ENCODE measurements around the gene SLC6A19.

SLC6A19 gene

DNA sequence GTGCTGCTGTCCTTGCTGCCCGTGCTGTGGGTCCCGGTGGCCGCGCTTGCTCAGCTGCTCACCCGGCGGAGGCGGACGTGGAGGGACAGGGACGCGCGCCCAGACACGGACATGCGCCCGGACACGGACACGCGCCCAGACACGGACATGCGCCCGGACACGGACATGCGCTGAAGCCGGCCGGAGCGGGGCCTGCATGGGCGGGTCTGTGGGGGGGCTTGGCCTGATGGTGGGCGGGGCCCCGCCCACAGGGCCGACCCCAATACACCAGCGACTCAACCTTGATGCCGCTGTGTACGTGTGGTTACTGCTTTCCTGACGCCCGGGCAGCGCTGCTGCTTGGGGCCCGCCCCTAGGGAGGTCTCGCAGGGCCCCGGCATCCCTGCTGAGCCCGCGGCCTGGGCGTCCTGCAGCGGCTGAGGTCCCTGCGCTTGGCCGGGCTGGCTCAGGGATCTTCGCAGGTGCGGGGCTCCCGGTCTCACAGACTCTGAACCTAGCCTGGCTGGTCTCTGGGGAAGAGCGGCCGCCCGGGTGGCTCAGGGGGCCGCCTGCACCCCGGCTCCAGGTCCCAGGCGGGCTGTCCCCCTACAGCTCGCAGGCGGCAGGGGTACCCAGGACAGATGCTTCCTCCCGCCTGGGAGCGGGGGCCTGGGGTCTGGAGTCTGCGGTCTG, 44.6 kb downstream of the SLC6A19 start:
- DNase-seq (ENCODE audit: low read depth) = no peak

DNA sequence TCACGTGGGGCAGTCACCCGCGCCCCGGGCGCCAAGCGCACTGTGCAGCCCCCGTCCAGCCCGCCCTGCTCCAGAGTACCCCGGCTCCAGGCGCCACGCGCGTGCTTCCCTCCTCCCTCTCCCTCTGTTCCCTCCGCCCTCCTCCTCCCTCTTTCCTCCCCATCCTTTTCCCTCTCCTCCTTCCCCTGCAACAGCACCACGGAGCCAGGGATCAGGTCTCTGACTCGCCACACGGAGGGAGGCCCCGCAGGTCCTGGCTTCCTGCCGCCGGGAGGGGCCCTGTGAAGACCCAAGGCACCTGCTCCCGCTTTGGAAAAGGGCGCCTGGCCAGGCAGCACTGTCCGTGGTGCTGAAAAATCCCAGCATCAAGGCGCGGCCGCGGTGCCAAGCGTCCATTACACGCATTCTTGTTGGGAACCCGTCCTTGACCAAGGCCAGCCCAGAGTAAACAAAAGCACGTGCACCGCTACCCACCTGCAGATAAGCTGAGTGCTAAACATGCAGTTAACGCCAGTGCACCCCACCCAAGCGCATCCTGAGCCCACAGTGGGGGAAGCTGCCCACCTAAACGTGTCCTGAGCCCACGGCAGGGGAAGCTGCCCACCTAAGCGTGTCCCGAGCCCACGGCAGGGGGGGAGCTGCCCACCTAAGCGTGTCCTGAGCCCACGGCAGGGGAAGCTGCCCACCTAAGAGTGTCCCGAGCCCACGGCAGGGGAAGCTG, 45.5 kb downstream of the SLC6A19 start:
- no peak for DNase-seq (ENCODE audit: low read depth)

DNA sequence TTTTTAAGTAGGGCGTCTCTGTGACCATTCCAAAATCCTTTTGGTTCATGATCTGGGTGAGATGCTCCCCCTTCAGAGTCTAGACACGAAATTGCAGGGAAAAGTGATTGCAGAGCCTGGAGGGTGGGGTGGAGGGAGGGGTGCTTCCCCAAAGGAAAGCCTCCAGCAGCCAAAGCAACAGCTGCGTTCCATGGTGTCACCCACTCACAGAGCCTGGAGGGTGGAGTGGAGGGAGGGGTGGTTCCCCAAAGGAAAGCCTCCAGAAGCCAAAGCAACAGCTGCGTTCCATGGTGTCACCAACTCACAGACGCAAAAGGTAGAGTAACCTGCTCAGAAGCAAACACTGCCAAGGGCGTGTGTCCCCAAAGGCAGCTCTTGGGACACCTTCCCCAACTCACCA, 46.4 kb downstream of the SLC6A19 start:
- no peak for DNase-seq (ENCODE audit: low read depth)

DNA sequence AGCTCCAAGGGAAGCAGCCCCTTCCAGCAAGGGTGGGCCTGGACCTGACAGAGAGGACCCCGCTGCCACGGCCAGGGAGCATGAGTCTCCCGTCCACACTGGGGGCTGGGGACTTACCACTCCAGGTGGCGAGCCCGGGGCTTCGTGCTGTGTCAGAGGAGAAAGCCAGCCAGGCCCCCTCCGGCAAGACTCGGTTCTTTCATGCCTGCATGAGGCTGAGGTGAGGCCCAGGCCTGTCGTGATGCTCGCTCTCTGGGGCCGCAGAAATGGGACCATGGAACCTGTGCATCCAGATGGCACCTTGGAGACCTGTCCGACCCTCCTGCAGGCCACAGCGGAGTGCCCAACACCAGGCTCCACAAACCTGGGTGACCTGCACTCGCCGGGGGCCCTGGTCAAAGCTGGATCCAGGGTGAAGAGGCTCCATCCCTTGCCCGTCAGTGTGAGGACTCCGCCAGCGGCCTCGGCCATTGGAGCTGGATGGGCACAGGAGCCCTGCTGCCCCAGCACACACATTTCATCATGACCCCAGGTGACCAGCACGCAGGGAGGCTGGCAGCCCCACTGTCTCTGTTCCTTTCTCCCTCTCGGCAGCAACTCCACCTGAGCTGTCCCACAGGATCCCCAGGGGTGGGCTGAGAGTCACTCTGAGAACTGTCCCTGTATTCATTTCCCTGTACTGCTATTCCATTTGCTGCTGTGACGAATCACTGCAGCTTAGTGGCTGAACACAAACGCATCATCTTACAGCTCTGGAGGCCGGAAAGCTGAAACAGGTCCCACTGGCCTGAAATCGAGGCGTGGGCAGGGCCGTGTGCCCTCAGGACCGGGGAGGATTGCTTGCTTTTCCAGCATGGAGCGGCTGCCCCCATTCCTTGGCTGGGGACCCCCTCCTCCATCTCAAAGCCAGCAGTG, 48.2 kb downstream of the SLC6A19 start:
- no peak for DNase-seq (ENCODE audit: low read depth)

DNA sequence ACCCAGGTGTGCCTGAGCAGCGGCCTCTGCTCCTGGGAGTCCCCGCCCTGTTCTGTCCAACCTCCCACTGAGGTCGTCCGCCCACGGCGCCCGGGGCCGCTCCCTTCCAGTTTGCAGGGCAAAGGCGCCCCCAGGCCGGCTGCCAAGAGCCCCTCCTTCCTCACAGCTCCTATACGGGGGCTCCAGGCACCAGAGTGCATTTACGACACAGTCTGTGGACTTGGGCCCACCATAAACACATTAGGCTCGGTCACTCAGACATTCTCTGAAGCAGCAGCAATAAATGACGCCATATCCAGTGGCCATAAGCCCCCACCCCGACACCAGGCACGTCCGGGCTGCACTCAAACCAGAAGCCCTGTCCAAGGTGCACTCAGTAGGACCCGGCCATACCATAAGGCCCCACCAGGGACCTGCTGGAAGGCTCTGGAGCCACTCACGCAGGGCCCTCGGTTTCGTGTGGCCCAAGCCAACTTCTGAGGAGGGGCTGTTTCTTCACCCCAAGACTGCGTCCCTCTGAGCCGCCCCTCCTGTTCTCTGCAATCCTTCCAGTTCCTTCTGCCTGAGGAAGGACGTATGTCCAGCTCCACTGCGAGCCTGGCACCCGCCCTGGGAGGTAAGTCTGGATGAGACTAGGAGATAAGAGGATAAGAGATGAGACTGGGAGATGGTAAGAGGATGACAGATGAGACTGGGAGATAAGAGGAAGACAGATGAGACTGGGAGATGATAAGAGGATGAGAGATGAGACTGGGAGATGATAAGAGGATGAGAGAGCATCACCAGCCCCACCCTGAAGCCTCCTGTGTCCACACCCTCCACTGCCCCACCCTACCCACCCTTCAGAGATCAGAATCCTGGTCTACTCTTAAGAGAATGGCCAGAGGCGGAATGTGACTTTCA, 50.5 kb downstream of the SLC6A19 start:
- no peak for DNase-seq (ENCODE audit: low read depth)

DNA sequence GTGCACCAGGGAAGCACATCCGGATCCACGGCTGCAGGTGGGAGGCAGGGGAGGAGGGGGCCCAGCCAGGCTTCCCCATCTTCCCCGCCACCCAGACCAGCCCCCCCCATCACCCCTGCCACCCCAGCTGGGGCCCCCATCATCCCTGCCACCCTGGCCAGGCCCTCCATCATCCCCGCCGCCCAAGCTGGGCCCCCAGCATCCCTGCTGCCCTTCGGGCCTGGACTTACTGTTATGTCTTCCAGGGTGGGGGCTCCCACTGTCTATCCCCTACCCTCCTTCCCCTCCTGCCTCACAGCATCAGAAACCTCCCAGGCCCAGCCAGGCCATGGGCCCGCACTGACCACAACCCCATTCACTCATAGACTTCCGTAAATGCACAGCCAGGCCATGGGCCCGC, 51.3 kb downstream of the SLC6A19 start:
- no peak for DNase-seq (ENCODE audit: low read depth)

DNA sequence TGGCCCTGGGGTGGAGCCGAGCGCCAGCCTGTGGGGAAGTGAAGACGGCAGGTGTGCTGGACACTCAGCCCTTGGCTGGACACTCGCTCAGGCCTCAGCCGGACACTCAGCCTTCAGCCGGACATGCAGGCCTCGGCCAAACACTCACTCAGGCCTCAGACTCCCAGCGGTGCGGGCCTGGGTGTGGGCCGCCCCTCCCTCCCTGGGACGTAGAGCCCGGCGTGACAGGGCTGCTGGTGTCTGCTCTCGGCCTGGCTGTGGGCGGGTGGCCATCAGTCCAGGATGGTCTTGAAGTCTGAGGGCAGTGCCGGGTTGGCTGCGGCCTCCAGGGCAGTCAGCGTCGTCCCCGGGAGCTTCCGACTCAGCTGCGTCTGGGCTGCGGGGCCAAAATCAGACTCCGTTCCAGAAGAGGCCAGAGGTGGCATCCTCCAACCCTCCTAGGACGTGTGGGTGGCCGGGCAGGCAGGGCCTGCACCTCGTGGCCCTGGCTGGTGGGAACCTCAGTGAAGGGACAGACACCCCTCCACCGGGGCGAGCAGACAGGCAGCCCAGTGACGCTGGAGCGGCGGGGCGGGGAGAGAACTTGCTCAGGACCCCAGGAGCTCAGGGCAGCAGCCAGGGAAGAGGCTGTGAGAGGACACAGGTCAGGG, 52.2 kb downstream of the SLC6A19 start:
- DNase-seq (ENCODE audit: low read depth) = no peak

DNA sequence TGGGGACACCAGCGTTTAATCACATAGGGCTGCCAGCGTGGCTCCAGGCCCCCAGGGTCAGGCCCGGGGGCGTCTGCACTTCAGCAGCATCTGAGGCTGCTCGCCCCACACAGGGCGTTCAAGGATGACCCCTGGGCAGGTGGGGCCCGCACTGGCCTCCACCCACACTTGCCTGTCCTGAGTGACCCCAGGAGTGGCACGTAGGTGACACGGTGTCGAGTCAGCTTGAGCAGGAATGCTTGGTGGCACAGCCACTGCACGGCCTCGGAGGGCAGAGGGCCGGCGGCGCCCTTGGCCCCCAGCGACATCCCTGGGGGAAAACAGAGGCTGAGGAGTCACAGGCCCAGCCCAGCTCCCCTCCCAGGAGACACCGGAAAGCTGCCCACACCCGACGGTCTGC, 52.8 kb downstream of the SLC6A19 start:
- DNase-seq (ENCODE audit: low read depth) = no peak

DNA sequence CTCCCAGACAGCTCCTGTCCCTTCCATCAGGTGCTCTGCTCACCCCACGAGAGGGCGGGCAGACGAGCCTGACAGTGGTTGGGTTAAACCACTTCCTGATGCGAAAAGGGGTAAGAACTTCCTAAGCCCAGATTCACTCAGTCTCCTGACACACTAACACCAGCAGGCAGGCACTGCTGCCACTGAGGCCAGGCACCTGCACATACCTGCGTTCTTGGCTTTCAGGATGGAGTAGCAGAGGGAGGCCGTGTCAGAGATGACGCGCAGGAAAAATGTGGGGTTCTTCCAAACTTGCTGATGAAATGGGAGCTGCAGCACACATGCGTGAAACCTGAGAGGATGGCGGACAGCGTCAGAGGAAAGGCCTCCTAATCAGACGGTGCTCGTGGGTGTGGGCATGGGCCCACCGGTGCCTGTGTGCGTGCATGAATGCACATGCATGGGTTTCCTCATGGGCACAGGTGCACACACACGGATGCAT, 53.7 kb downstream of the SLC6A19 start:
- DNase-seq (ENCODE audit: low read depth) = no peak

DNA sequence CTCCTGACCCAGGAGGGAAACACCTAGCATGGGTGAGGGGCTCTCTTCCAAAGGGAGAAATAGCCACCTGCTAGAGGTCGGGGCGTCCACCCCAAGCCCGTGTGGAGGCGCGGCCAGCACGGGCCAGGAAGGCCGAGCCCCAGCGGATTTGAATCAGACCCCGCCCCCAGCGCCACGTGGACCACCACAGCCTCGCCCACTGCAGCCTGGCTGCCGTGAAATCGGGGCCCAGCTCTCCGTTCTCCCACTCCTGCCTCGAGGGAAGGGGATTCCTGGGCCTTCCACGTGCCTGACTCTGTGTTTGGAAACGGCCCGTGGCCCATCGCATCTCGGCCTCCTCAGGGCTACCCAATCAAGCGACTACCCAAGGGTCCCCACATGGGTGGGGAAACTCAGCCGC, 55.4 kb downstream of the SLC6A19 start:
- no peak for DNase-seq (ENCODE audit: low read depth)

DNA sequence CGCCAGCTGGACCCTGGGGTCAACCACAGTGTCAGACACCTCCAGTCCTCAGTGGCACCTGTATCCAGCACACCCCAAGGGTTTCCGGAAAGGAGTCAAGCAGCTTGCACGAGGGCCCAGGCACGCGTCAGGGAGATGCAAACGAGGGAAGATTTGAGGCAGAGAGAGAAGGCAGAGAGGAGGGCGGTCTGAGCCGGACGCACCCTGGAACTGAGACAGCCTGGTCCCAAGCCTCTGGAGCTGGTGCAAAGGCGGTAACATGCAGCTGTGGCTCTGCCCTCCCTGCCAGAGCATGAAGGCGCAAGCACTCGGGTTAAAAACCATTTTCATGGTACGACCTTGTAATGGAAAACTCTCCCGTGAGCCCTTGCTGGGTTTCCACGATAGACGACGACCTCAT, 56.0 kb downstream of the SLC6A19 start:
- no peak for DNase-seq (ENCODE audit: low read depth)

DNA sequence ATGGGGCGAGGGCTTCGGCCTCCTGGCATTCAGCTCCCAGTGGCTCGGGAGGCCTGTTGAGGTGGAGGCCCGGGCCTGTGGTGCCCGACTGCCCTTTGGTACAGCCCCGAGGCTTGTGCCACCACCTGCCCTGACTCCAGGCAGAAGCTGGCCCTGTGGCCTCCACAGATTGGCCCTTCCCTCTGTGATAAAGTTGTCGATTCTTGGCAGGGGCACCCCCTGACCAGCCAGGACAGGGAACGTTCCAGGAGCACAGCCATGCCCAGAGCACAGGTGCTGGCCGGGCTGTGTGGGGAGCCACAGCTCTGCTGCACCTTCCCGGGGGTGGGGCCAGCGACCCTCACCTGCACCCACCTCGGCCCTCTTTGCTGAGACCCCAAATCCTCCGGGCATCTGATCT, 56.4 kb downstream of the SLC6A19 start:
- no peak for DNase-seq (ENCODE audit: low read depth)

DNA sequence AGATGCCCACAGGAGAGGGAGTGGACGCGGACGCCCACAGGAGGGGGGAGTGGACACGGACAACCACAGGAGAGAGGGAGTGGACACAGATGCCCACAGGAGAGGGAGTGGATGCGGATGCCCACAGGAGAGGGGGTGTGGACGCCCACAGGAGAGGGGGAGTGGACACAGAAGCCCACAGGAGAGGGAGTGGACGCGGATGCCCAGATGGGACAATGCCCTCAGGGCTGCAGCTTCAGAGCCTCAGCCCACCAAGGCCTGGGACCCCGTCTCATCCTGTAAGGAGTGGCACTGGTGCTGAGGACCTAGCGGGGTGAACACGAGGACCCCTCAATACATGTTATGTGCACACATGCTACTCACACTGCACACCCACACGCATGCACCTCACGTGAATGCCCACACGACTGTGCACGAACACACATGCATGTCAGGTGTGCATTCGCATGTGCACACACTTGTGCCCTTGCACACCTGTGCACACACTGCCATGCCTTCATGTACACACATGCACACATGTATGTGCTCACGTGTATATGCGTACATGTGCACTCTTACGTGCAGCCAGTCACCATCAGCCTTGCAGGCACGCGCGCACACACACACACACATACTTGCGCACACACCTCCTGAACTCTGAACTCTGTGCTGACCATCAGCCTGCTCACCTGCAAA, 58.5 kb downstream of the SLC6A19 start:
- no peak for DNase-seq (ENCODE audit: low read depth)

DNA sequence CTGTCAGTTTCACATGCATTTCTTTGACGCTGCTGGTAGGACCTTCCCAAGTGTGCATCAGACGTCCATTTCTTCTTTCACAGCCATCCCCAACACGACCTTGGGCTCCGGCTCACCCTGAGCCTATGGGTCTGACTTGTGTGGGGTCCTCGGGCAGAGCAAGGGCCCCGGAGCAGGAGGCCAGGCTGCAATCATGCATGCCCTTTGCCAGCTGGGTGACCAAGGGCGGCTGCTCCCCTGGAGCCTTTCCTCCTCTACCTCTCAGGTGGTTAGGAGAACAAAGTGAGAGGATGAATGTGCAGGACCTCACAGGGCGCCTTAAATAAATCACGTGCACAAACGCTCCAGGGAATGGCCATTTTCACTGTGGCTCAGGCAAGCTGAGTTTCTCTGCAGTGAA, 60.2 kb downstream of the SLC6A19 start:
- DNase-seq (ENCODE audit: low read depth) = no peak

DNA sequence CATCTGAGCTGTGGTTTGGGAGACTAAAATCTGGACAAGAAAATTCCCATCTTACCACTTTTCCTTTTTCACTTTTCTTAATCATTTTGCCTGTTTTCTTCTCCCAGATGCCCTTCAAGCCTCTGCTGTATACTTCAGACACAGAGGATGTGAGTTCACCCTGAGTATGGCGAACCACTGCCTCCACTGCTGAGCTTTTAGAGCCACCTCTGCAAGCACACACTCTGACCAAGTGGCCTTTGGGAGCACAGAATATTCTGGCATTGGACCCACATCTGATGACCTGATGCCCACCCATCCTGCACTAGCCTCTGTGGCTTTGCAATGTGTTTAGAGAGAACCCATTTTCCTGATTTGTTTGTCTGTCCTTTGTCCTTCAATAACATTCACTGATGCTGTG, 61.0 kb downstream of the SLC6A19 start:
- no peak for DNase-seq (ENCODE audit: low read depth)

DNA sequence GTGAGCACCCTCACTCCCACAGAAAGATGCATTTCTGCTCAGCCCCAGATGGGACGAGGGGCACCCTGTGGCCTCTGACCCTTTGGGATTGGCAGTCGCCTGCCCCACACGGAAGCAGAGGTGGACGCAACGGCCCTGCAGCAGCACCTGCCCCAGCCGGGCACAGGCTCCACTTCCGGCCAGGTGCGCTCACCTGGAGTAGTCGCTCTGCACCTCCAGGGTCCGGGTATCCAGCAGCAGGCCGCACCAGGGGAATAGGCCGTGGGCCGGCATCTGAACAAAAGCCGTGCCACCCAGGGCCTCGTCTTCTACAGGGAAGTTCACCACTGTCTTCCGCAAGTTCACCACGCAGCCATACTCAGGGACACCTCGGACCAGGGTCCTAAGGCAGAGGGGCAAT, 62.8 kb downstream of the SLC6A19 start:
- no peak for DNase-seq (ENCODE audit: low read depth)

DNA sequence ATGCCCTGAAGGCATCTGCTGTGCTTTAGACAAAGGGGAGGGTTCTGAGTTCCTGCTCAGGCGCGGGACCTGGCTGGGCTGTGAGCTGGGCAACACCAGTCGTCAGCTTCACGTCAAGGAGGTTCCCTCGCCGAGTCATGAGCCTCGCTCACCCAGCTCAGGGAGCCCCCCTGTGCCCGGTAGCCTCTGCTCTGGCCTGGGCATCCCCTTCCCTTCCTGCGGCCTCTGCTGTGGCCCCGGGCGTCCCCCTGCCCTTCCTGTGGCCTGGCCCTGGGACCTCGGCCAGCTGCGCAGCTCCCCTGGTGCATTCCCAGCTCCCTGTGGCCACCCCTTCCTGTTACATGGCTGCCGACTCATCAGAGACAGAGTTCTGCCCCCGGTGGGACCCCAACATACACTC, 63.6 kb downstream of the SLC6A19 start:
- DNase-seq (ENCODE audit: low read depth) = no peak

DNA sequence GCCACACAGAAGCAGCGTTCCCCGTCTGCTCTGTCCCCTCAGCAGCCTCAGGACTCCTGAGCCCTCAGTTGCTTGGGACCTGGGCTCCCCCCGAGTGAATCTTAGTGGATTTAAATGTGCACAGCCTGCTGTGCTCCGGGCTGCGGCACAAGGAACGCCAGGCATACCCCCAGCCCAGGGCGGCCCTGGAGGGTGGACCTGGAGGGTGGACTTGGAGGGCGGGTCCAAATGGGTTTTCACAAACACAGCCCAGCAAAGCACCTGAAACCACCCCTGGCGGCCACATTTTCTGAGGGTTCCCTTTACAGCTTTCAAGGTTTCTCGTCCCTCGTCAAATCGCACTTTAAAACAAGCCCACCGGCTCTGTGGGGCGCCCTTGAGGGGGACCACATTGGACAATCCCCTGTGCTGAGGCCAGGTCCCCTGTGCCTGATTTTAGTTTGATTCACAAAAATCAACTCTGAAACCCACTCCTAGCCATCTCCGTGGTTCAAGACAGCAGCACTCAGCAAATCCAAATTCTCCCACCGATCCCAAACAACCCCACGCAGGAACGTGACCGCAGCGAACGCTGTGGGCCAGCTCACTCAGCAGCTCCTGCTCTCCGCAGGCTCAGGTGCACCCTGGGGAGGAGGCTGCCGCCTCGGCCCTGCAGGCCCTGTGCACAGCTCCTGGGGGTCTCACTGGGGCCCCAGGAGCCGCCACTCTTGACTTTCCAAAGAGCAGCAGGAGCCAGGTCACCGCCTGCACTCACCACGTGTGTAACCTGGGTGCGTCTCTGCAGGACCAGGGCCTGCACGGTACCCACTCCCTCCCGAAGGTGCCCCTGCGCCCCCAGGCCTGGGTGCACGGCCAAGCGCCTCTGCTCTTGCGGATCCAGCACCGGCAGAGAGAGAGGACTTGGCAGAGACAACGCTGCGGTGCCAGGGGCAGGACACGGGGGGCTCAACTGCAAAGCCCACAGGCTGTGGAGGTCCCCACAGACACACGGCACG, 64.4 kb downstream of the SLC6A19 start:
- no peak for DNase-seq (ENCODE audit: low read depth)

DNA sequence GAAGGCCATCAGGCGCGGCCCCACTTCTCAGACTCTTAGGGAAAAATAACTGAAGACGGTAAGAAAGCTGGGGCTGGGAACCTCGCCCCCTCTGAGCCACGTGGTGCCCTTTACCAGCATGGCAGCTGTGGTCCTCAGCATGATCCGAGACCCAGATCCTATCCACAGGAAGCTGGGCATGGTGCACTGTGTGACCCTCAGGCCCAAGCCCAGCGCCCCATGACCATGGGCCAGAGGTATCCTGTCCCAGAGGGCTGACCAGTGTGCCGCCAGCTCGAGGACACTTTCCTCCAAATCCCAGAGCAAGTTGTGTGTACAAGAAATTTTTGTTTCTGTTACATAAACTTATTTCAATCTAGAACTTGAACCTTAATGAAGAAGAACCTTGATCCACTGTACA, 65.4 kb downstream of the SLC6A19 start:
- DNase-seq (ENCODE audit: low read depth) = no peak

Data from non-pigmented ciliary epithelial cell (primary cell).